Stimulated activated CD8-positive, alpha-beta memory T cell treated with anti-CD3 and anti-CD28 coated beads, Interleukin-4, amount 100 ng/mL, for 24 hours (primary cell): ENCODE measurements around the gene GOLGA6L1.
"Not testable (repeated sequence)": the region's sequence is repeated elsewhere in the genome, so short reads cannot be mapped to it uniquely, and the experiment has no call there.

Source experiments
- DNase-seq: peaks from one replicate; pipeline ENCODE4 v3.0.0-alpha.2; 2020; ENCODE audit warnings: low read depth

GOLGA6L1 gene

GRCh38 chr15:23136722-23137121 lies at the start of gene GOLGA6L1:
Gene GOLGA6L1, minus strand, starts transcription at chr15:23136822. Its CDS starts 91 bp downstream, at chr15:23136731.
- DNase-seq, result not testable (repeated sequence)

- not testable (repeated sequence) for DNase-seq
Observed at GRCh38 chr15:23181201-23181600, 44.6 kb upstream of the GOLGA6L1 start.

- DNase-seq, result not testable (repeated sequence)
Observed at GRCh38 chr15:23180547-23180927, 43.9 kb upstream of the GOLGA6L1 start.

GRCh38 chr15:23179768-23180546 lies 43.3 kb upstream of the GOLGA6L1 start:
- not testable (repeated sequence) for DNase-seq

- not testable (repeated sequence) for DNase-seq
Observed at GRCh38 chr15:23176683-23177082, 40.1 kb upstream of the GOLGA6L1 start.

- DNase-seq, result not testable (repeated sequence)
Observed at GRCh38 chr15:23175606-23176005, 39.0 kb upstream of the GOLGA6L1 start.

GRCh38 chr15:23174609-23175140 lies 38.1 kb upstream of the GOLGA6L1 start:
- not testable (repeated sequence) for DNase-seq

- not testable (repeated sequence) for DNase-seq
Observed at GRCh38 chr15:23132787-23133186, 3.8 kb downstream of the GOLGA6L1 start.

- no peak for DNase-seq
Observed at GRCh38 chr15:23118208-23118607, 18.4 kb downstream of the GOLGA6L1 start.

GRCh38 chr15:23095796-23096195 lies 40.8 kb downstream of the GOLGA6L1 start:
- DNase-seq, result no peak

GRCh38 chr15:23083115-23083514 lies 53.5 kb downstream of the GOLGA6L1 start:
- no peak for DNase-seq

GRCh38 chr15:23081996-23082737 lies 54.5 kb downstream of the GOLGA6L1 start:
- DNase-seq, result not testable (repeated sequence)

- no peak for DNase-seq
Observed at GRCh38 chr15:23081271-23081670, 55.4 kb downstream of the GOLGA6L1 start.

- no peak for DNase-seq
Observed at GRCh38 chr15:23079766-23080165, 56.9 kb downstream of the GOLGA6L1 start.
